GM21619 (cell line): ENCODE data around the gene PSMD3.
"Not testable (repeated sequence)": the region's sequence is repeated elsewhere in the genome, so short reads cannot be mapped to it uniquely, and the experiment has no call there.

Experiments used
- ATAC-seq: cut with Tn5 transposase; IDR thresholded peaks from one replicate; pipeline ENCODE4 v1.9.1; 2021; ENCODE audit not compliant: unreplicated experiment

PSMD3 gene

GRCh38 chr17:39980351-39981206 is at the start of gene PSMD3:
TSS of gene PSMD3 (plus strand) at chr17:39980807. CDS start at chr17:39980971, 164 bp downstream.
- ATAC-seq, result peak; percentile 93

DNA sequence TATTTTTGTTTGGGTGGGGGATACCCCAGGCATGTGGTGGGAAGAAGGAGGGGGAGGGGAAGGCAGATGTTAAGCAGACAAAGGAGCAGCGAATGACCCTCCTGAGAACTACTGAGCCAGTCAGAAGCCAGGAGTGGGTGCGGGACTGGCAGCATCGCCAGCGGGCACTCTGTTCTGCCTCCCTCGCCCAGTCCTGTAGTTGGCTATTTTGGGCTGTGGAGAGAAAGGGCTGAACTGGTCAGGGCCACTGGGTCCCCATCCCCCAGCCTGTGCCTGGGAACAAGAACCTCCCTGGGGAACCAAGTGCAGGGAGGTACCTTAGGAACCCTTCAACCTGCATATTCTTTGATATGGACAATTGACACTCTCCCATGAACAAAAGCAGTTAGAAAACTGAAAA is 46.7 kb upstream of the PSMD3 start:
- no peak for ATAC-seq

DNA sequence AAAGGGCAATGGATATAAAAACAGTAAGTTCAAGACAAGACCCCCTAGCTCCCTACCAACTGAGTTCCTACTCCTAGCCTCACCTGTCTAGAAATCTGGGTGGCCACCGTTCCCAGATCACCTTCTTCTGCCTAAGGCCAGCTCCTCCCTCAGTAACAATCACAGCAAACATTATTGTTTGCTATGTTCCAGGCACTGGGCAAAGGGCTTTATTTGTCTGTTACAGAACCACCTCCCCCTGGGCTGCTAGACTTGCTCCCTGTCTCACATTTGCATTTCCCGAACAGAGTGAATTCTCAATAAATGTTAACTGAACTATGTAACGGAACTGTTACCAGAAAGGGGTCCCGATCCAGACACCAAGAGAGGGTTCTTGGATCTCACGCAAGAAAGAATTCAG is 46.3 kb upstream of the PSMD3 start:
- no peak for ATAC-seq

DNA sequence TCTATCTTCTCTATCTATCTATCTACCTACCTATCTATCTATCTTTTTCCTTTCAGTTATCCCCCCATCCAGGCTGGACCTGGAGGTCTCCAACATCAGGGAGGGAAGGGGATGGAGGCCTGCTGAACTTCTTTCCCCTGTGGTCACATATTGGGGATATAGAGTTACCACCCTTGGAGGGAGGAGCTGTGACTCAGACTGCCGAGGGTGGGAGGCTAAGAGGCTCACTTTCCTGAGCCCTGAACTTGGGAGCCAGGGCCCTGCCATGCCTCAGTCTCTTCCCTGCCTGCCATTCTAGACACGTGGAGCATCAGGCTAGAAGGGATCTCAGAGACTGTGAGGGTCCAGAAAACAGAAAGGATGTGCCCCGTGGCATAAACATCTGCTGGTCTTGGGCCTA is 44.7 kb upstream of the PSMD3 start:
- no peak for ATAC-seq

DNA sequence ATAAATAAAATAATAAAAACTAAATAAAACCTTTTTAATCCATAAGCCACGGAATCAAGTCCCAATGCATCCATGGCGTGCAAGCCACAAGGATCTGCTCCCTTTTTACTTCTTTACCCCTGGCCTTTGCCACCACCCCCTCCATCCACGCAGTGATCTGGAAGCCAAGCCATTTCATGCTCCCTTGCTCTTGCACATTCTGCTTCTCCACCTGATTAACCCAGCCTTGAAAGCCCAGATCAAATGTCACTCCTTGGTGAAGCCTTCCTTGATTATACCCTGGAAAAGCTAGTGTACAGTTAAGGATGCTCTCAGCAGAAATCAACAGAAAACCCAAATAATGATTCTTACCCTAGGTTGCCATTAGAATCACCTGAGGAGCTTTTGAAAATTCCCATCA is 43.2 kb upstream of the PSMD3 start:
- ATAC-seq, result no peak

GRCh38 chr17:39938140-39938869 is 42.3 kb upstream of the PSMD3 start:
- ATAC-seq, result no peak

DNA sequence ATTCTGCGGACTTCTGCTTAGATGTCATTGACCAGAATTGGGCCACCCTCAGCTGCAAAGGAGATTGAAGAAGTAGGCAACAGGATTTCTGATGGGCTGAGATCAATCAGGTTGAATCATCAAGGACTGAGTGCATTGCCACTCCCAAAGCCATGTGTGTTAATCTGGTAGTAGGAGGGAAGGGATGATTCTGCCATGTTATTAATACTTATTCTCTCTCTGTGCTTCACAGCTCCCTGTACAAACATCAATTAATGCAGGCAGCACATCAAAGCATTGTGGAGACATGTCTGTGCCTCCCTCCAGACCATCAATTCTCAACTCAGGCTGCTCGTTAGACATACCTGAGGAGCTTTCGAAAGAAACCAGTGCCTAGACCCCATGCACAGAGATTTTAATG is 41.5 kb upstream of the PSMD3 start:
- ATAC-seq, result no peak

DNA sequence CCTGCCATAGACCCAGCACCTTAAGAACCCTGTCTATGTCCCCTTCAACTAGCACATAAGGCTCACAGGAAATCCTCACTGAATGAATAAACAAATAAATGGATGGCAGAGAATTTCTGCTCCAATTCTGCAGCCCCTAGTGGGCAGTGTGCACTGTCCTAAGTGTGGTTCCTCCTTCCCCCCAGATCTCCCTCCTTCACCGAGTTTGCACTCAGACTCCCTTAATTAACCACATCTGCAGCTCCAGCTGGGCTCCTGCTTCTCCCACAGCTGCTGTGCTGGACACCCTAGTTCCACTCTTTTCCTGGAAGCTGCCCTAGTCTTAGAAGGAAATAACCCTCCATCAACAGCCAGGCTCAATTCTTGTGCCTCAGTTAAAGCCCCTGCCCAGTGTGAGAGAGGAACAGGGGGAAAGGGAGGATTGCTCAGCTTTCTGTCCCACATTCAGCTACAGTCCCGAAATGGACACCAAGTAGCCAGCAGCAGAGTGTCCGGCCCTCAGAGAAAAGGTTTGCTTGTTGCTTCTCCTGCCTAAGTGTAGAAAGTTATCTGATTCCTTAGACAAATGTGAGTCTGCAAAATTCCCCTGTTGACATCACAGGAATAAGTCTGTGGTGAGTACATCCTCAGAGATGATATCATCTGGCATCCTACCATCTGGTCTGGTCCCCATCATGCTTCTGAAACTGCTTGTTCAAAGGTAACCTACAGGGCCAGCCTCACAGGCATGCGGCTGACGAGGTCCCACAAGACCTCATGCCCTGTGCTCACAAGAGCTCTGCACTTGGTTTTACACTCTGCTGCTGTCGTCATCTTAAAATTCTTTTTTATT is 40.8 kb upstream of the PSMD3 start:
- no peak for ATAC-seq

DNA sequence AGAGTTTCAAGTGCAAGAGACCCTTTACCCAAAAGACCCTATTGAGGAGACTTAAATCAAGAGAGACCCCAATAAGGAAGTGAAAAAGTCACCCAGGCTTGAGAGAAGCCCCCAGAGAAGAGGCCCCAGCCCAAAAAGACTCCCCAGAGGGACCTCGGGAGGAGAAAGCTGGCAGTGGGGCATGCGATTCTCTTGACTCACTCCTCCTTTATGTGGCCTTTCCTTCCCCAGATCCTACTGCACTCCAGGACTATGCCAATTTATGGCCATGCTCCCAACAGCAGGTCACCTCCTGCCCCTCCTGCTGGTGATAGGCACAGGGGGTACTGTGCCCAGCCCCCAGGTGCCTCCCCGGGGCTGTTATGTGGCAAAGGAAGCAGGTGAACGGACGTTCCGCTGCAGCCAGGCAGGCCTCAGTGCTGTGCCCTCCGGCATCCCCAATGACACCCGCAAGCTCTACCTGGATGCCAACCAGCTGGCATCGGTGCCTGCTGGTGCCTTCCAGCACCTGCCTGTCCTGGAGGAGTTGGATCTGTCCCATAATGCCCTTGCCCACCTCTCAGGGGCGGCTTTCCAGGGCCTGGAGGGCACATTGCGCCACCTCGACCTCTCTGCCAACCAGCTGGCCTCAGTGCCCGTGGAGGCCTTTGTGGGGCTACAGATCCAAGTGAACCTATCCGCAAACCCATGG is 36.8 kb upstream of the PSMD3 start:
- no peak for ATAC-seq

GRCh38 chr17:39944393-39944711 is 36.3 kb upstream of the PSMD3 start:
- no peak for ATAC-seq

DNA sequence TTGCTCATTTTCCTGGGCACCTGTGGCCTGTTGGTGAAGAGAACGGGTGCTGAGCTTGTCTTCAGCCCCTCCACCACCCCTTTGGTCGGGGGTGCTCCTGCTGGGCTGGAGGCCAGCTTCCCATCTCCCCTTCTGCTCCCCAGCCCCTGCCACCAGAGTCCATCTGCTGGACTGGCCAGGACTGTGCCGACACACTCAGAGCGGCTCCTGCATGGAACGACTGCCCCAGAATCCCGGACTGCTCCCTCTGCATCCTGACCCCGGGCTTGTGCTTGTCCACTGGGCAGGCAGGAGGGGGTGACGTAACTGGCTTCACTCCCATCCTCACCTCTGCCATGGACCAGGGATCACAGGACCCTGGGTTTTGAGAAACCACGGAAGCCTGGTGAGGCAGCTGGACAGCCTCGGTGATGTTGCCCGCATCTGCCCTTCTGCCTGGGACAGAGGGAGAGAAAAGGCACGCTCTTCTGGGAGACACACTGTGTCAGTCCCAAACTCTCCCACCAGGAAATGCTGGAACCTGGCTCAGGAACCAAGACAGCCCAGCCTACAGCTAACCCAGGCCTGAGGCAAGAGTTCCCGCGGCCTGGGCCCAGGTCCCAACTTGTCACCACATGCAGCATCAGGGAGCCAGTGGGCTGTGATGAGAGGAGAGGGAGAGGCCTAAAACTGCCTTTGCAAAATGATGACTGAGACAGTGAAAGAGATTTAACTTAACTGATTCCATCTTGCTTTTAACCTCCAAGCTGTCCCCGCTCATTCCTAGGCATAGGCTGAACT is 33.9 kb upstream of the PSMD3 start:
- no peak for ATAC-seq

DNA sequence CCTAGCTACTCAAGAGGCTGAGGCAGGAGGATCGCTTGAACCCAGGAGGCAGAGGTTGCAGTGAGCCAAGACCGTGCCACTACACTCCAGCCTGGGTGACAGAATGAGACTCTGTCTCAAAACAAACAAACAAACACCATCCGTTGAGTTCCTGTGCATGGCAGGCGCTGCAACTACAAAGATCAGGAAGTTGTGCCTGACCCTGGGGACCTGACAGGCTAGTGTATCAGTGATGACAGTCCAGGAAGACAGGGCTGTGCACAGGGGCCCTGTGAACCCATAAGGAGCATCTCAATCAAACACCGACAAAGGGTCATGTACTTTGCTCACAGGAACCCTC is 32.1 kb upstream of the PSMD3 start:
- not testable (repeated sequence) for ATAC-seq

DNA sequence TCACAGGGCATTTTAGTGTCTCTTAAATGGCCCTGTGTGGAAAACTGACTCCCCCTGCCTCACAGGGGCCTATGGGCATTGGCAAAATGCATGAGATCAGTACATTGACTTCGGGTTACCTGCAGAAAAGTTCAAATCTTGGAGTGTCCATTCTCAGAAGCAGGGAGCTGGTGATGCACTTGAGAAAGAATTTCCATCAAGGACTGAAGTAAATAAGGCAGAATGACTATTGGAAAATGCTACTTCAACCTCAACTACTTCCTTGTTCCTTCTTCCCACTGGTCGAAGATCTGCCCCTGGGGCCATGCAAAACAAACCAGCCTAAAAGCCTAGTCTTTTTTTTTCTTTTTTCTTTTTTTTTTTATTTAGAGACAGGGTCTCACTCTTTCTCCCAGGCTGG is 31.6 kb upstream of the PSMD3 start:
- no peak for ATAC-seq

DNA sequence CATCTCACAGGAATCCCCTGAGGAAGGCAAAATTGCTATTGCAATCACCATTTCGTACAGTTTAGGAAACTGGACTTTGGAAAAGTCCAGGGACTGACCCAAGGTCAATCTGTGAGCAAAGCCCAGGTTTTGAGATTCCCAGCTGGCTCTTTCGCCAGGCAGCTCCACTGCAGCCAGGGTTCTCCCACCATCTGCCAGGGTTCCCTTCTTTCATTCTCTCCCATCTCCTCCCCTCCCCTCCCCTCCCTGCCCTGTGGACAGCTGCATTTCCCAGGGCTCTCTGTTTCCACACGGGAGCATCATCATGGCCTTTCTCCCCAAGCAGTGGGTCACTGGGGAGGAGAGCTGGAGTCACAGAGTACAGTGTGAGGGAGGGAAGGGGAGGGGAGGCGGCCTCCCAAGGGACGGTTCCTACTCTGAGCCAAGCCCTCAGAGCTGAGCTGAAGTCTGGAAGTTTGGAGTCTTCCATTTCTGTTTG is 29.7 kb upstream of the PSMD3 start:
- no peak for ATAC-seq

- no peak for ATAC-seq
These were observed 28.5 kb upstream of the PSMD3 start for GRCh38 chr17:39951924-39952679.

GRCh38 chr17:39952680-39953470 is 27.7 kb upstream of the PSMD3 start:
- peak; percentile 70 for ATAC-seq

GRCh38 chr17:39953471-39953888 is 27.1 kb upstream of the PSMD3 start:
- ATAC-seq, result no peak

GRCh38 chr17:39954876-39955275 is 25.7 kb upstream of the PSMD3 start:
- no peak for ATAC-seq
